Liver (tissue), 9 donors: ENCODE measurements around the gene VEGFC. TPM values are rescaled to one million over a fixed set of nuclear protein-coding genes. Genes with fewer than 3 reads are reported as not detected.
A peak's percentile ranks its signal among the peaks of the same experiment; 100 is the strongest.

Experiments used
- DNase-seq: peaks from one replicate; pipeline ENCODE4 v3.0.0-alpha.2; 2017; ENCODE audit warnings: low spot score
- H3K27ac ChIP-seq, 2 donors: one replicate each; pipeline ENCODE4 v1.7.0; 2013; ENCODE audit warnings: inconsistent platforms in 2 of 2, low read length in 2 of 2, control low read depth in 1 of 2, low read depth in 1 of 2, mild to moderate bottlenecking in 1 of 2
- H3K27me3 ChIP-seq, 4 donors: one replicate each; pipeline versions ENCODE4 v1.6.1 to v1.7.0; 2013; ENCODE audit warnings: low read length in 3 of 4, inconsistent platforms in 1 of 4, mild to moderate bottlenecking in 1 of 4, moderate library complexity in 1 of 4; ENCODE audit not compliant: control insufficient read depth in 4 of 4, insufficient read depth in 4 of 4
- H3K36me3 ChIP-seq, 4 donors: one replicate each; pipeline versions ENCODE4 v1.6.1 to v1.7.0; 2013; ENCODE audit warnings: low read length in 3 of 4, mild to moderate bottlenecking in 3 of 4, low read depth in 1 of 4, moderate library complexity in 1 of 4; ENCODE audit not compliant: control insufficient read depth in 4 of 4, insufficient read depth in 3 of 4
- H3K4me1 ChIP-seq, 4 donors: one replicate each; pipeline versions ENCODE4 v1.6.1 to v1.7.0; 2013; ENCODE audit warnings: low read length in 3 of 4, mild to moderate bottlenecking in 3 of 4, moderate library complexity in 1 of 4; ENCODE audit not compliant: control insufficient read depth in 4 of 4, insufficient read depth in 4 of 4
- H3K4me3 ChIP-seq, 3 donors: one replicate each; pipeline versions ENCODE4 v1.6.1 to v1.7.0; 2013; ENCODE audit warnings: low read length in 3 of 3, control low read depth in 1 of 3, low read depth in 1 of 3, mild to moderate bottlenecking in 1 of 3
- H3K9ac ChIP-seq, 2 donors: one replicate each; pipeline ENCODE4 v1.7.0; 2013; ENCODE audit warnings: low read length in 2 of 2, mild to moderate bottlenecking in 2 of 2, moderate library complexity in 2 of 2, control low read depth in 1 of 2, low read depth in 1 of 2
- H3K9me3 ChIP-seq, 4 donors: one replicate each; pipeline versions ENCODE4 v1.6.1 to v1.7.0; 2013; ENCODE audit warnings: low read length in 3 of 4; ENCODE audit not compliant: control insufficient read depth in 4 of 4
- CTCF ChIP-seq: fragments of 150-350 bp; IDR thresholded peaks from 2 replicates; pipeline ENCODE4 v1.5.1; 2017; ENCODE audit warnings: improper control_type of control experiment, low read depth, low read length; ENCODE audit not compliant: missing input control
- EGR1 ChIP-seq, 2 donors: IDR thresholded peaks; 2 replicates each; pipeline ENCODE4 v1.6.1; 2016 to 2018; ENCODE audit warnings: antibody characterized with exemption in 2 of 2, low read depth in 2 of 2
- FOXA2 ChIP-seq: IDR thresholded peaks from 2 replicates; pipeline ENCODE4 v1.6.1; 2016; ENCODE audit warnings: antibody characterized with exemption
- GABPA ChIP-seq, 2 donors: IDR thresholded peaks in 1 of 2; conservative IDR thresholded peaks in 1 of 2; 2 replicates each; pipeline ENCODE4 v1.6.1; 2016; ENCODE audit warnings: antibody characterized with exemption in 2 of 2, mild to moderate bottlenecking in 1 of 2, moderate library complexity in 1 of 2
- JUND ChIP-seq, 2 donors: IDR thresholded peaks; 2 replicates each; pipeline ENCODE4 v1.6.1; 2016; ENCODE audit warnings: antibody characterized with exemption in 2 of 2
- MAX ChIP-seq: IDR thresholded peaks from 2 replicates; pipeline ENCODE4 v1.6.1; 2016; ENCODE audit warnings: antibody characterized with exemption
- NR2F2 ChIP-seq: IDR thresholded peaks from 2 replicates; pipeline ENCODE4 v1.6.1; 2016; ENCODE audit warnings: antibody characterized with exemption
- RAD21 ChIP-seq, 2 donors: IDR thresholded peaks; 2 replicates each; pipeline ENCODE4 v1.6.1; 2016; ENCODE audit warnings: antibody characterized with exemption in 2 of 2, mild to moderate bottlenecking in 2 of 2
- REST ChIP-seq: IDR thresholded peaks from 2 replicates; pipeline ENCODE4 v1.6.1; 2016; ENCODE audit warnings: antibody characterized with exemption, mild to moderate bottlenecking
- SP1 ChIP-seq: IDR thresholded peaks from 2 replicates; pipeline ENCODE4 v1.6.1; 2018; ENCODE audit warnings: antibody characterized with exemption, mild to moderate bottlenecking
- TAF1 ChIP-seq: conservative IDR thresholded peaks from 2 replicates; pipeline ENCODE4 v1.6.1; 2016; ENCODE audit warnings: antibody characterized with exemption, mild to moderate bottlenecking
- WGBS: extraction: QIAGEN DNeasy Blood & Tissue Kit; methylation state at CpG from one replicate; pipeline ENCODE4 v1.1.7; 2013; 5-methylcytosine and 5-hydroxymethylcytosine counted together
- polyA plus RNA-seq, 2 donors: library from polyadenylated mRNA; stranded (reverse) in 1 of 2; unstranded in 1 of 2; fragments of 200-250 nt in 1 of 2; fragments of >200 nt in 1 of 2; fragmentation: Nextera tagmentation in 1 of 2; extraction: Ambion mirVana in 1 of 2; gene quantifications; one replicate each; pipeline versions ENCODE4 v1.2.1 to v1.2.3, GENCODE V29; 2013 to 2015
- total RNA-seq, 2 donors: library from RNA; depleted of rRNA; stranded (reverse); fragments of >200 nt; gene quantifications; one replicate each; pipeline ENCODE4 v1.2.3, GENCODE V29; 2014
- donor health status: healthy.
- donor health status: healthy.
- donor health status: healthy.
- donor health status: healthy.
- donor health status: healthy.

VEGFC gene
- total and polyA plus RNA-seq, 4 donors, result 0.32 to 1.8 (median 0.95) TPM

GRCh38 chr4:176791591-176792325, 964 bp downstream of the VEGFC start:
- WGBS, result 5% methylated on average over 45 of the region's 45 CpGs
- H3K27ac ChIP-seq, result peak overlapping the region in 1 of 2 donors; percentile 69
- no peak for DNase-seq
- TF ChIP-seq GABPA (IDR thresholded peaks at IDR 0.05 in 1 of 2, conservative IDR thresholded peaks at IDR 0.05 in 1 of 2), result no peak
- no peak for TF ChIP-seq MAX
- TF ChIP-seq EGR1 (IDR thresholded peaks at IDR 0.05; ENCODE audit: low read depth in 2 of 2), result no peak
- no peak for TF ChIP-seq REST
- TF ChIP-seq SP1, result no peak
- TF ChIP-seq TAF1, result no peak
- H3K4me1 ChIP-seq, result peaks cover 4 to 8% (median 7%) of the 10 kb centered on the region in 4 donors
- H3K9ac ChIP-seq, result no peak overlapping the region
- peak overlapping the region in 2 of 3 donors; percentile 46 to 74 for H3K4me3 ChIP-seq
- no peaks in the 10 kb centered on the region for H3K9me3 ChIP-seq
- no peaks in the 10 kb centered on the region for H3K36me3 ChIP-seq
- peaks cover 0 to 8% (median 0%) of the 10 kb centered on the region in 4 donors for H3K27me3 ChIP-seq

DNA sequence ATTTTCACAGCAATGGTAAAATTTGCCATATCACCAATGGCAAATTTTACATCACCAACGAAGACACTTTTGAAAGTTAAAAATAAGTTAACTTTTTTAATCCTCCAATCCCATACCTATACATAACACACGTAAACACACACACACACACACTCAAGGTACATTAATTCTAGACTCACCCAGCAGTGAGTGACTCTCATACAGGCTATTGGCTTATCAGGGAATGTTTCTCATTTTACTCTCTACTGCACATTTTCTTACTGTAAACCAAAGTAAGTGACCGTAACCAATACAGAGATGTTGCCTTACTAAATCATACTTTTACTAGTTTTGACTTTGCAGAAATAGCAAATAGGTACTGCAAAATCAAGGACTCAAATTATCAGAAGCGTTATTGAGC, 2.3 kb downstream of the VEGFC start:
- TF ChIP-seq FOXA2, result no peak
- TF ChIP-seq SP1, result no peak
- TF ChIP-seq EGR1 (IDR thresholded peaks at IDR 0.05; ENCODE audit: low read depth in 2 of 2), result no peak
- TF ChIP-seq TAF1, result no peak
- no peak for TF ChIP-seq REST
- no peak overlapping the region for H3K27ac ChIP-seq
- H3K27me3 ChIP-seq, result peaks cover 0 to 8% (median 0%) of the 10 kb centered on the region in 4 donors
- no peak for DNase-seq
- H3K9ac ChIP-seq, result no peak overlapping the region
- 78% methylated on average over 4 of the region's 4 CpGs for WGBS
- no peak overlapping the region for H3K4me3 ChIP-seq
- no peaks in the 10 kb centered on the region for H3K9me3 ChIP-seq
- peaks cover 4 to 8% (median 7%) of the 10 kb centered on the region in 4 donors for H3K4me1 ChIP-seq
- no peaks in the 10 kb centered on the region for H3K36me3 ChIP-seq

DNA sequence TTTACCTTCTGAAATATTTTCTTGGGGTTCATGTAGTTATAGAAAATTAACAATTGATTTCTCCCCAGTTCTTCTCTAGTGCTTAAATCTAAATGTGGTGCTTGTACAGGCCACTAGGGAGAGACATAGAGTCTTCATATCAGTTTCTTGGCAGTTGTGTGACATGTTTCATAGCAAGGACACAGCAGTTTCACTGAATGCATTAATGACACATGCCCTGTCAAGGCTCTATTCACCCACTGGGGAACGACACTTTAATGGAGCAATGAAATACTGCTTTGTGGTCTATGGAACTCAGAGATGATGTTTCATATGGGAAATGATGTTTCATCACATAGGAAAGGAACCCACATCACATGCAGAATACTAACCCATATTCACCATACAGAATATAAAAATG, 2.8 kb downstream of the VEGFC start:
- H3K9me3 ChIP-seq, result no peaks in the 10 kb centered on the region
- 32% methylated on average over 1 of the region's 1 CpG for WGBS
- peaks cover 0 to 8% (median under 1%) of the 10 kb centered on the region in 4 donors for H3K27me3 ChIP-seq
- H3K9ac ChIP-seq, result no peak overlapping the region
- no peak overlapping the region for H3K27ac ChIP-seq
- no peak for DNase-seq
- no peak overlapping the region for H3K4me3 ChIP-seq
- no peaks in the 10 kb centered on the region for H3K36me3 ChIP-seq
- TF ChIP-seq RAD21 (IDR thresholded peaks at IDR 0.05) (peak; percentile 52 to 66), SP1 (no peak), NR2F2 (no peak), JUND (IDR thresholded peaks at IDR 0.05) (no peak), CTCF (peak; percentile 47)
- peaks cover 4 to 8% (median 7%) of the 10 kb centered on the region in 4 donors for H3K4me1 ChIP-seq
